Transverse colon (tissue), 3 donors: ENCODE measurements around the gene TRPM2.

Experiments used
- CTCF ChIP-seq, 5 experiments: fragments of 200-600 bp in 3 of 5; fragments of 450-650 bp in 2 of 5; sonication (generic) in 3 of 5; IDR thresholded peaks; 1 replicate in 2 of 5; 2 replicates in 3 of 5; pipeline ENCODE4 v1.5.1; 2016 to 2017; ENCODE audit warnings: antibody characterized with exemption in 5 of 5, inconsistent platforms in 3 of 5, mild to moderate bottlenecking in 2 of 5, moderate library complexity in 1 of 5
- EP300 ChIP-seq: sonication (generic); formaldehyde crosslinking; IDR thresholded peaks from one replicate; pipeline ENCODE4 v1.6.1; 2017; ENCODE audit warnings: antibody characterized with exemption, low read depth
- POLR2A ChIP-seq: fragments of 450-650 bp; IDR thresholded peaks from one replicate; pipeline ENCODE4 v1.6.1; 2016; ENCODE audit warnings: antibody characterized with exemption, mild to moderate bottlenecking, moderate library complexity

- TF ChIP-seq CTCF (IDR thresholded peaks at IDR 0.05): no peak
- no peak for TF ChIP-seq POLR2A
- TF ChIP-seq EP300: no peak
These were observed 113.8 kb downstream of the TRPM2 start for GRCh38 chr21:44466996-44467858.
